Stimulated activated CD8-positive, alpha-beta memory T cell treated with anti-CD3 and anti-CD28 coated beads, Interleukin-12 subunit alpha, Interleukin-12 subunit beta, amount 100 ng/mL, for 1 hour (primary cell): ENCODE measurements around the gene FRAT1.

Experiments
- DNase-seq: peaks from one replicate; pipeline ENCODE4 v3.0.0-alpha.2; 2020; ENCODE audit warnings: low read depth

Gene FRAT1

GRCh38 chr10:97307866-97308780 is 10.9 kb upstream of the FRAT1 start:
- no peak for DNase-seq

- no peak for DNase-seq
These were observed 7.9 kb upstream of the FRAT1 start for GRCh38 chr10:97311111-97311626.

GRCh38 chr10:97312897-97313296 is 6.2 kb upstream of the FRAT1 start:
- DNase-seq, result no peak

GRCh38 chr10:97314671-97315070 is 4.4 kb upstream of the FRAT1 start:
- no peak for DNase-seq

- DNase-seq, result peak; percentile 48
These were observed 804 bp downstream of the FRAT1 start for GRCh38 chr10:97319671-97320479.

GRCh38 chr10:97320480-97321031 is 1.5 kb downstream of the FRAT1 start:
- no peak for DNase-seq

- no peak for DNase-seq
These were observed 2.1 kb downstream of the FRAT1 start for GRCh38 chr10:97321032-97321803.

GRCh38 chr10:97321804-97322190 is 2.7 kb downstream of the FRAT1 start:
- DNase-seq, result no peak

- DNase-seq, result no peak
These were observed 4.4 kb downstream of the FRAT1 start for GRCh38 chr10:97323501-97323900.

- no peak for DNase-seq
These were observed 6.7 kb downstream of the FRAT1 start for GRCh38 chr10:97325754-97326153.

GRCh38 chr10:97327348-97328294 is 8.6 kb downstream of the FRAT1 start:
- no peak for DNase-seq

- no peak for DNase-seq
These were observed 9.8 kb downstream of the FRAT1 start for GRCh38 chr10:97328646-97329453.

GRCh38 chr10:97329766-97330165 is 10.7 kb downstream of the FRAT1 start:
- no peak for DNase-seq

- no peak for DNase-seq
These were observed 12.2 kb downstream of the FRAT1 start for GRCh38 chr10:97331153-97331703.

- DNase-seq, result no peak
These were observed 13.7 kb downstream of the FRAT1 start for GRCh38 chr10:97332591-97333350.

- no peak for DNase-seq
These were observed 14.2 kb downstream of the FRAT1 start for GRCh38 chr10:97333351-97333600.

GRCh38 chr10:97333601-97334369 is 14.7 kb downstream of the FRAT1 start:
- DNase-seq, result no peak
